Left ventricle myocardium inferior (tissue), 1 donor: ENCODE data around the gene PPP2R3B. TPM values are rescaled to one million over a fixed set of nuclear protein-coding genes. Genes with fewer than 3 reads are reported as not detected.
A peak's percentile ranks its signal among the peaks of the same experiment; 100 is the strongest.

Experiments
- DNase-seq: peaks from one replicate; pipeline ENCODE4 v3.0.0-alpha.2; 2020
- H3K27ac ChIP-seq: fragments of 200-600 bp; replicated peaks from 2 replicates; pipeline ENCODE4 v1.8.0; 2021
- H3K27me3 ChIP-seq: fragments of 200-600 bp; 2 replicates; pipeline ENCODE4 v1.8.0; 2021; ENCODE audit warnings: low read depth
- H3K36me3 ChIP-seq: fragments of 200-600 bp; 2 replicates; pipeline ENCODE4 v1.8.0; 2021
- H3K4me1 ChIP-seq: fragments of 200-600 bp; 2 replicates; pipeline ENCODE4 v1.8.0; 2021
- H3K4me3 ChIP-seq: fragments of 200-600 bp; 2 replicates; pipeline ENCODE4 v1.8.0; 2021; ENCODE audit warnings: mild to moderate bottlenecking, moderate library complexity
- H3K9me3 ChIP-seq: fragments of 200-600 bp; replicated peaks from 2 replicates; pipeline ENCODE4 v1.8.0; 2021
- intact Hi-C: fragments of 100-400 bp; cut with micrococcal nuclease; formaldehyde crosslinking; loops from one replicate; pipeline ENCODE4 v1.11.0; 2022
- total RNA-seq: library from RNA; stranded (reverse); fragmentation: NEBNext Ultra II Directional; extraction: Animal tissue kit (Norgen Biotek cat#: 25700); gene quantifications from one replicate; pipeline ENCODE4 v1.2.1, GENCODE V29; 2021
- TF ChIP-seq, protein P1 (sequence below): fragments of 200-600 bp; IDR thresholded peaks from 2 replicates; pipeline ENCODE4 v1.8.0; 2021; ENCODE audit warnings: antibody characterized with exemption, mild to moderate bottlenecking, borderline replicate concordance
- donor health status: DM: no; HTN: yes; CAD: no; lungs with severe emphysema.

PPP2R3B gene
- total RNA-seq, 1 donor from 2014 or later, result 170 TPM

DNA sequence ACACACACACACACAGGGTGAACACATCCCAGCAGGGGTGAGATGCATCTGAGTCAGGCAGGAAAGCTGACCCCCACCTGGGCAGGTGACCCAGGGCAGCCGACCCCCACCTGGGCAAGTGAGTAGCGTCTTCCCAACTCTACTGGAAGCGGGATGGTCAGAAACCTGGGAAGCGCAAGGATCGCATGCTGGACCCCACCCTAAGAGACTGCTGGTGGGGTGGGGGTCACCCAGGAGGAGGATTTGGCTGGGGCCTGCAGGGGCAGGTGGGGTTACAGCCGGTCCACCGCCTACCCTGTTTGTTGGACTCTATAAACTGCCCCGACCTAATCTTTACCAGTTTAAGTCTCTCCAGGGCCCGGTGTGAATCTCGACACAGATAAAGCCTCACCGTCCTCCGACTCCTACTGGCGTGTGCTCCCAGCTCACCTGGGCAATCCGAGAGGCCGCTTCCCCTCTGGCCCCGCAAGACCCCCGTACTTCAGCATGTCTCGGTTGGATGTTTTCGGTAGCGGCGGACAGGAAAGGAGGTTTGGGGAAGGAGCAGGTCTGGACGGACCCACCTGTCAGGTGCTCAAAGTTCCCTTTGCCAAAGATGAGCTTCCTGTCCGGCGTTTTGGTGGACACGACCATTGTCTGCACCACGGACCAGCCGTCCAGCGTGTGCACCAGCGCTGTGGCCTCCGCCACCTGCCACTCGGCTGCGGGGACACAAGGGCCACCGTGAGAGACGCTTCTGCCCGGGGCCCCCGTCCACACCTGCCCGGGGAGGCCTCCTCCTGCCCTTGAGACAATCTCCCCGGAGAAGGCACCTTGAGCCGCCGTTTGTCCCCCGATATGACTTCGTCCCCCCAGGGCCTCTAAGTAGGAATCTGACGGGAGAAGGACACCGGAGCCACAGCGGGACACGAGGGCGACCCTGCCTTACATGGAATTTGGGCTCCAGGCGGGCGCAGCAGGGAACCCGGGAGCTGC is 70.1 kb downstream of the PPP2R3B start:
- intact Hi-C loops, result no loop called here
- H3K4me1 ChIP-seq, result peaks cover 27% of the 10 kb centered on the region
- H3K27ac ChIP-seq, result no peak overlapping the region
- H3K4me3 ChIP-seq, result no peak overlapping the region
- TF ChIP-seq, protein P1, sequence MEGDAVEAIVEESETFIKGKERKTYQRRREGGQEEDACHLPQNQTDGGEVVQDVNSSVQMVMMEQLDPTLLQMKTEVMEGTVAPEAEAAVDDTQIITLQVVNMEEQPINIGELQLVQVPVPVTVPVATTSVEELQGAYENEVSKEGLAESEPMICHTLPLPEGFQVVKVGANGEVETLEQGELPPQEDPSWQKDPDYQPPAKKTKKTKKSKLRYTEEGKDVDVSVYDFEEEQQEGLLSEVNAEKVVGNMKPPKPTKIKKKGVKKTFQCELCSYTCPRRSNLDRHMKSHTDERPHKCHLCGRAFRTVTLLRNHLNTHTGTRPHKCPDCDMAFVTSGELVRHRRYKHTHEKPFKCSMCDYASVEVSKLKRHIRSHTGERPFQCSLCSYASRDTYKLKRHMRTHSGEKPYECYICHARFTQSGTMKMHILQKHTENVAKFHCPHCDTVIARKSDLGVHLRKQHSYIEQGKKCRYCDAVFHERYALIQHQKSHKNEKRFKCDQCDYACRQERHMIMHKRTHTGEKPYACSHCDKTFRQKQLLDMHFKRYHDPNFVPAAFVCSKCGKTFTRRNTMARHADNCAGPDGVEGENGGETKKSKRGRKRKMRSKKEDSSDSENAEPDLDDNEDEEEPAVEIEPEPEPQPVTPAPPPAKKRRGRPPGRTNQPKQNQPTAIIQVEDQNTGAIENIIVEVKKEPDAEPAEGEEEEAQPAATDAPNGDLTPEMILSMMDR, result no peak
- peaks cover 45% of the 10 kb centered on the region for H3K36me3 ChIP-seq
- no peaks in the 10 kb centered on the region for H3K9me3 ChIP-seq
- DNase-seq, result no peak
- H3K27me3 ChIP-seq, result no peaks in the 10 kb centered on the region

DNA sequence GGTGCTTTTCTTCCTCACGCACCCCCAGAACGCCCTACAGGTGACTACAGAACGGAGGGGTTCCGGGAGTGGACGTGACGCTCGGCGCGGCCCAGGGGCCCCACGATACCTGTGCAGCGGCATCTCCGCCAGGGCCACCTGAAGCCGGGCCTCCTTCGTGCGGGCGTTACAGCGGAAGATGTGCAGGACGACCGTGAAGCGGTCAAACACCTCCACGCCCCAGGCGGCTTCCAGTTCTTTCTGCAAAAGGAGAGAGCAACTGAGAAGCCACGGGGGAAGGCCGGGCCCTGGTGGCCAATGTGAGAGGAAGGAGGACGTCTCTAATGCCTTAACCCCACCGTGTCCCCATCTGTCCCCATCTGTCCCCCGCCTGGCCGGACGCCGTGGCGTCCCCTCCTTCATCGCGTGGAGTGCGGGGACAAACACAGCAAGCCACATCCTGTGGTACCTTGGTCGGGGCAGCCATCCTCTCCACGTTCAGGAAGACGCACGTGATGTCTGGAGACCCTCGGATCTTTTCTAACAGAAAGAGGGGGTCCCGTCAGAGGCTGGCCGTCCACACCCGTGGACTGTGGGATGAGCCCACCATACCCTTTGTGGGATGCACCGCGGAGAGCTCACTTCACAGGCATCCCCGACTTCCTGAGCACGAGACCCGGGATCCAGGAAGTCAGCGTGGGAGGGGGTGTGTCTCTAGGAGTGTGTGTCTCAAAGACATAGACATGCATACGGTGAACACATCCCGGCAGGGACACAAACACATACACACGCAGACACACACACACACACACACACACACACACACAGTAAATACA is 71.7 kb downstream of the PPP2R3B start:
- Histone ChIP-seq H3K4me3 (no peak overlapping the region), H3K27me3 (no peaks in the 10 kb centered on the region), H3K9me3 (no peaks in the 10 kb centered on the region), H3K36me3 (peaks cover 58% of the 10 kb centered on the region), H3K4me1 (peaks cover 16% of the 10 kb centered on the region), H3K27ac (no peak overlapping the region)
- intact Hi-C loops, result no loop called here
- no peak for DNase-seq
- TF ChIP-seq, protein P1, result no peak

DNA sequence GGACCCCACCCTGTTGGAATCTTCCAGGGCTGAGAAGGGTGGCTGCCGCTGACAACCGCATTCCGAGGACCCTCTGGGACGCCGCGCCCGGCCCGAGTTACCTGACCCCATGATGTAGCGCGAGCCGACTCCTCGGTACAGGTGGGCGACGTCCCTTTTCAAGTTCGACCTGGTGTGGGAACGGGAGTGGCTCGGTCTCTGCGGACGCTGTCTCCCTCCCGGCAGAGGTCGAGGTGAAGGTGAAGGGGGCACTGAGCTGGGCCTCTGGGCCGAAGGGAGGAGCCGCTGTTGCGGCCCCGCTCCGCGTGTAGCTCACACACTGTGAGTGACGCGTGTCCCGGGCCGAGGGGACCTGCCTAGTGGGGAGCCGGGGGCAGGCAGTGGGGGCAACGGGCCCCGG is 72.7 kb downstream of the PPP2R3B start:
- intact Hi-C loops, result no loop called here
- TF ChIP-seq, protein P1, result no peak
- peak; percentile 12 for DNase-seq
- no peak overlapping the region for H3K27ac ChIP-seq
- H3K27me3 ChIP-seq, result no peaks in the 10 kb centered on the region
- H3K4me1 ChIP-seq, result peaks cover 7% of the 10 kb centered on the region
- H3K9me3 ChIP-seq, result no peaks in the 10 kb centered on the region
- H3K4me3 ChIP-seq, result no peak overlapping the region
- H3K36me3 ChIP-seq, result peaks cover 62% of the 10 kb centered on the region

GRCh38 chrX:313546-313945 is 73.2 kb downstream of the PPP2R3B start:
- TF ChIP-seq, protein P1, result no peak
- intact Hi-C loops, result no loop called here
- H3K27ac ChIP-seq, result no peak overlapping the region
- DNase-seq, result peak; percentile 6
- H3K36me3 ChIP-seq, result peaks cover 67% of the 10 kb centered on the region
- no peaks in the 10 kb centered on the region for H3K9me3 ChIP-seq
- H3K27me3 ChIP-seq, result no peaks in the 10 kb centered on the region
- H3K4me1 ChIP-seq, result peaks cover 7% of the 10 kb centered on the region
- no peak overlapping the region for H3K4me3 ChIP-seq

GRCh38 chrX:312621-313331 is 73.9 kb downstream of the PPP2R3B start:
- Histone ChIP-seq H3K4me1 (peaks cover 7% of the 10 kb centered on the region), H3K9me3 (no peaks in the 10 kb centered on the region), H3K27me3 (no peaks in the 10 kb centered on the region), H3K27ac (no peak overlapping the region), H3K4me3 (no peak overlapping the region), H3K36me3 (peaks cover 75% of the 10 kb centered on the region)
- intact Hi-C loops, result no loop called here
- TF ChIP-seq, protein P1, result no peak
- DNase-seq, result peak; percentile 11
